RCC 7860 (cell line): ENCODE data around the gene MOB3B.
A peak's percentile ranks its signal among the peaks of the same experiment; 100 is the strongest.
"Not testable (repeated sequence)": the region's sequence is repeated elsewhere in the genome, so short reads cannot be mapped to it uniquely, and the experiment has no call there.

Experiments used
- DNase-seq: peaks from one replicate; pipeline ENCODE4 v3.0.0-alpha.2; 2015; ENCODE audit warnings: low spot score
- FAIRE-seq: peaks from 2 replicates; lab custom pipeline; 2012; peaks lifted over from hg19 to GRCh38; lab: Jason Lieb, UNC

Gene MOB3B

GRCh38 chr9:27427272-27427643, 102.4 kb downstream of the MOB3B start:
- FAIRE-seq, result no peak
- DNase-seq, result peak; percentile 60

GRCh38 chr9:27426511-27427271, 102.9 kb downstream of the MOB3B start:
- DNase-seq (no peak), FAIRE-seq (no peak)

GRCh38 chr9:27425827-27426510, 103.6 kb downstream of the MOB3B start:
- FAIRE-seq, result no peak
- DNase-seq, result no peak

GRCh38 chr9:27423915-27424710, 105.5 kb downstream of the MOB3B start:
- no peak for FAIRE-seq
- no peak for DNase-seq

- FAIRE-seq, result no peak
- no peak for DNase-seq
Observed at GRCh38 chr9:27422279-27422834, 107.3 kb downstream of the MOB3B start.

- FAIRE-seq (no peak), DNase-seq (no peak)
Observed at GRCh38 chr9:27421577-27421976, 108.0 kb downstream of the MOB3B start.

- DNase-seq, FAIRE-seq: not testable (repeated sequence)
Observed at GRCh38 chr9:27419558-27419957, 110.1 kb downstream of the MOB3B start.

GRCh38 chr9:27414220-27414761, 115.3 kb downstream of the MOB3B start:
- FAIRE-seq (no peak), DNase-seq (no peak)

- DNase-seq, result no peak
- FAIRE-seq, result no peak
Observed at GRCh38 chr9:27413511-27414219, 115.9 kb downstream of the MOB3B start.

GRCh38 chr9:27412963-27413362, 116.7 kb downstream of the MOB3B start:
- FAIRE-seq (no peak), DNase-seq (no peak)

- DNase-seq (no peak), FAIRE-seq (no peak)
Observed at GRCh38 chr9:27412081-27412480, 117.5 kb downstream of the MOB3B start.

GRCh38 chr9:27408482-27408881, 121.1 kb downstream of the MOB3B start:
- DNase-seq, result no peak
- no peak for FAIRE-seq

GRCh38 chr9:27408001-27408400, 121.6 kb downstream of the MOB3B start:
- DNase-seq, result peak; percentile 50
- no peak for FAIRE-seq

- FAIRE-seq (no peak), DNase-seq (no peak)
Observed at GRCh38 chr9:27407491-27407890, 122.1 kb downstream of the MOB3B start.

GRCh38 chr9:27404661-27405060, 125.0 kb downstream of the MOB3B start:
- DNase-seq (no peak), FAIRE-seq (no peak)

GRCh38 chr9:27402626-27403025, 127.0 kb downstream of the MOB3B start:
- DNase-seq, result no peak
- FAIRE-seq, result no peak

- DNase-seq (no peak), FAIRE-seq (no peak)
Observed at GRCh38 chr9:27400334-27400880, 129.2 kb downstream of the MOB3B start.

GRCh38 chr9:27398982-27399653, 130.5 kb downstream of the MOB3B start:
- no peak for DNase-seq
- no peak for FAIRE-seq

GRCh38 chr9:27396495-27396894, 133.1 kb downstream of the MOB3B start:
- FAIRE-seq, result no peak
- no peak for DNase-seq
